Gastrocnemius medialis (tissue), 4 donors: ENCODE data around the gene PLEKHA3.

Experiments used
- POLR2A ChIP-seq, 2 donors: fragments of 450-650 bp; IDR thresholded peaks; one replicate each; pipeline ENCODE4 v1.6.1; 2017; ENCODE audit warnings: antibody characterized with exemption in 2 of 2, mild to moderate bottlenecking in 2 of 2, moderate library complexity in 2 of 2
- TF ChIP-seq, protein P1 (sequence below), 5 experiments: fragments of 450-650 bp in 3 of 5; fragments of 200-600 bp in 2 of 5; sonication (generic) in 2 of 5; IDR thresholded peaks in 4 of 5; conservative IDR thresholded peaks in 1 of 5; 1 replicate in 4 of 5; 2 replicates in 1 of 5; pipeline ENCODE4 v1.5.1; 2016 to 2019; ENCODE audit warnings: antibody characterized with exemption in 5 of 5, mild to moderate bottlenecking in 3 of 5, moderate library complexity in 3 of 5

DNA sequence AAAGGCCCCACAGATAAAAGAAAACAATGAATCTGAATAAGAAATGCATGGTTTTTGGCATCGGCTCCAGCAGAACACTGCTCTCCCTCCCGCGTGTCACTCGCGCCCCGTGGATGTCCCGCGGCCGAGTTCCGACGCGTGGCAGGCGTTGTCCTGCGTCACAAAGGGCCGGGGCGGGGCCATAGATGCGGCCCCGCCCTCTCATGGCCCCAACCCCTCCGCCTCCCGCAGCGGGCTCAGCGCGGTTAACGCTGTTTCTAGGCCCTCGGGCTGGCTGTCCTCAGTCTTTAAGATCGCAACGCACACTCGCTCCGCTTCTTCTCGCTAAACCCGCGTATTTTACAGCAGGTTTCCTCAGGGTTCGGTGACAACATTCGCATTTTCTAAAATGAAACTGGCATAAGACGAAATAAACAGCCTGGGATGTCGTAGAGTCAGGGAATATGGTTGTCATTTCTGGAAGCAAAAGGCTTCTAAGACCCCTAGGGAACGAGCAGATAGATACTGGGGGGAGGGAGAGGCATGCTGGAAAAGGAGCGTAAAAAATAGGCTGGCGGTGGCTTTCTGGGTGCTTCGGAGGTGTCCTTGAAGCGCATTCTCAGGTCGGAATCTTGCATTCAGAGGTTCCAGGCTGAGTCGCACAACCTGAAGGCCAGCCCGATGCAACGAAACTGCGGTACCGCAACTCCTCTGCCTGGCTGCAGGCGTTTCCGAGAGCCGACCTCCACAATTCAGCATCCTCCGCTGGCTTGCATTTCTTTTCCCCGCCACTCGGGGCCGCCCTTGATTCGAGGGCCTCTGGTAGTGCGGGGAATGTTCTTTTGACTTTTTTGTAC is 1.6 kb upstream of the PLEKHA3 start, which contains the start of gene FKBP7:
- TF ChIP-seq, protein P1, sequence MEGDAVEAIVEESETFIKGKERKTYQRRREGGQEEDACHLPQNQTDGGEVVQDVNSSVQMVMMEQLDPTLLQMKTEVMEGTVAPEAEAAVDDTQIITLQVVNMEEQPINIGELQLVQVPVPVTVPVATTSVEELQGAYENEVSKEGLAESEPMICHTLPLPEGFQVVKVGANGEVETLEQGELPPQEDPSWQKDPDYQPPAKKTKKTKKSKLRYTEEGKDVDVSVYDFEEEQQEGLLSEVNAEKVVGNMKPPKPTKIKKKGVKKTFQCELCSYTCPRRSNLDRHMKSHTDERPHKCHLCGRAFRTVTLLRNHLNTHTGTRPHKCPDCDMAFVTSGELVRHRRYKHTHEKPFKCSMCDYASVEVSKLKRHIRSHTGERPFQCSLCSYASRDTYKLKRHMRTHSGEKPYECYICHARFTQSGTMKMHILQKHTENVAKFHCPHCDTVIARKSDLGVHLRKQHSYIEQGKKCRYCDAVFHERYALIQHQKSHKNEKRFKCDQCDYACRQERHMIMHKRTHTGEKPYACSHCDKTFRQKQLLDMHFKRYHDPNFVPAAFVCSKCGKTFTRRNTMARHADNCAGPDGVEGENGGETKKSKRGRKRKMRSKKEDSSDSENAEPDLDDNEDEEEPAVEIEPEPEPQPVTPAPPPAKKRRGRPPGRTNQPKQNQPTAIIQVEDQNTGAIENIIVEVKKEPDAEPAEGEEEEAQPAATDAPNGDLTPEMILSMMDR (IDR thresholded peaks at IDR 0.05 in 4 of 5, conservative IDR thresholded peaks at IDR 0.05 in 1 of 5): peak; percentile 59 to 79 (median 69)
- TF ChIP-seq POLR2A (IDR thresholded peaks at IDR 0.05): peak; percentile 84 to 87
